ENCODE data around the gene SPIN2B. TPM values are rescaled to one million over a fixed set of nuclear protein-coding genes. Genes with fewer than 3 reads are reported as not detected.
"Not testable (repeated sequence)": the region's sequence is repeated elsewhere in the genome, so short reads cannot be mapped to it uniquely, and the experiment has no call there.

Gene SPIN2B
- total RNA-seq, 1 donor = 7.8 TPM

DNA sequence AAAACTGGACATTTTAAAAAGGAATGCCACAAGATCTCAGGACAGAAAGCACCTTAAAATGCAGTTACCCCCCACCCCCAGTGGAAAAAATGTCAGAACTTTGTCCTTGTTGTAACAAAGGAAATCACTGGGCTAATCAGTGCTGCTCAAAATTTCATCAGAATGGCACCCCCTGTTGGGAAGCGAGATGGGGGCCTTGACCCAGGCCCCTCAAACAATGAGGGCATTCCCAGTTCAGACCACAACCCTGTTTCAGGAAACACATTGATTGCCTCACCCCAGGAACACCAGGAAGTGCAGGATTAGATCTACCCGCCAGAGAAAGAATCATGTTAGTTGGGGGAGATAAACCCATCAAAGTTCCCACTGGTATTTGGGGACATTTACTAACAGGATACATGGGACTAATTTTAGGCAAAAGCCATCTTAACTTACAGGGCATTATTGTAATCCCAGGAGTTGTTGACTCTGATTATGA lies 16.4 kb downstream of the SPIN2B start:
- TF ChIP-seq, protein P1, sequence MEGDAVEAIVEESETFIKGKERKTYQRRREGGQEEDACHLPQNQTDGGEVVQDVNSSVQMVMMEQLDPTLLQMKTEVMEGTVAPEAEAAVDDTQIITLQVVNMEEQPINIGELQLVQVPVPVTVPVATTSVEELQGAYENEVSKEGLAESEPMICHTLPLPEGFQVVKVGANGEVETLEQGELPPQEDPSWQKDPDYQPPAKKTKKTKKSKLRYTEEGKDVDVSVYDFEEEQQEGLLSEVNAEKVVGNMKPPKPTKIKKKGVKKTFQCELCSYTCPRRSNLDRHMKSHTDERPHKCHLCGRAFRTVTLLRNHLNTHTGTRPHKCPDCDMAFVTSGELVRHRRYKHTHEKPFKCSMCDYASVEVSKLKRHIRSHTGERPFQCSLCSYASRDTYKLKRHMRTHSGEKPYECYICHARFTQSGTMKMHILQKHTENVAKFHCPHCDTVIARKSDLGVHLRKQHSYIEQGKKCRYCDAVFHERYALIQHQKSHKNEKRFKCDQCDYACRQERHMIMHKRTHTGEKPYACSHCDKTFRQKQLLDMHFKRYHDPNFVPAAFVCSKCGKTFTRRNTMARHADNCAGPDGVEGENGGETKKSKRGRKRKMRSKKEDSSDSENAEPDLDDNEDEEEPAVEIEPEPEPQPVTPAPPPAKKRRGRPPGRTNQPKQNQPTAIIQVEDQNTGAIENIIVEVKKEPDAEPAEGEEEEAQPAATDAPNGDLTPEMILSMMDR (IDR thresholded peaks at IDR 0.05; ENCODE audit: insufficient read depth, low read depth, low read length) = no peak
- no peak for DNase-seq (ENCODE audit: low read depth)
- no peak overlapping the region for H3K4me3 ChIP-seq (ENCODE audit: low read depth, low read length)

DNA sequence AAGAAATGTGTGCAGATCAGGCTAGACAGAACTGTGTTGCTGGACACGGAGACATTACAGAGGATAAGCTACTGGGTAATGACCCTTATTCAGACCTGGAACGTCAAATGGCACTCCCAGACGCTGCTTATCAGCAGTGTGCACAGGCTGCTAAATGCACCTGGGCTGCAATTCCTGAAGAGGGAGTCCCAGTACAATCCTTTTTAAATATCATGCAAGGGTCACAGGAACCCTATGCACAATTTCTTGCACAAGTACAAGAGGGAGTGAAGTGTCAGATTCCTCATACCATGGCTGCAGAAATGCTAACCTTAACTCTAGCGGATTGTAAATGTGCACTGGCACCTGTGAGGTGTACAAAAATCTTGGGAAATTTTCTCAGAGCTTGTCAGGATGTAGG lies 16.9 kb downstream of the SPIN2B start:
- TF ChIP-seq, protein P1 (IDR thresholded peaks at IDR 0.05; ENCODE audit: insufficient read depth, low read depth, low read length) = no peak

DNA sequence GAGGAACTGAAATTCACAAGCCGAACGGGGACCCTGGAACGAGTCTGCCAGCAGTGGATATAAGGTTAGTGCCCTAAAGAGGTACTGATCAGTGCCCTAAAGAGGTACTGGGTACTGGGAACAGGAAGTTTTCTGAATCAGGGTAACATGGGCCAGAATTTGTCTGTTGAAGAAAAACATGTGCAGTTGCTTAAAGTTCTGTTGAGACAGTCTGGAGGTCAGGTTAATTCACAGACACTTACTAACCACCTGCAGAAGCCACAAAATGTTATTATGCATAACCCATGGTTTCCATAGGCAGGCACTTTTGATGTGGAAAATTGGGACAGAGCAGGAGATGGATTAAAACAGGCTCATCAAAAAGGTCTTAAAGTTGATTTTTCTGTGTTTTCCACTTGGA lies 17.9 kb downstream of the SPIN2B start:
- TF ChIP-seq, protein P1 (IDR thresholded peaks at IDR 0.05; ENCODE audit: insufficient read depth, low read depth, low read length) = no peak
- no peak overlapping the region for H3K4me3 ChIP-seq (ENCODE audit: low read depth, low read length)
- no peak for DNase-seq (ENCODE audit: low read depth)

More for the DNA sequence above, 16.9 kb downstream of the SPIN2B start:
- DNase-seq (ENCODE audit: low read depth) = no peak
- no peak overlapping the region for H3K4me3 ChIP-seq (ENCODE audit: low read depth, low read length)

DNA sequence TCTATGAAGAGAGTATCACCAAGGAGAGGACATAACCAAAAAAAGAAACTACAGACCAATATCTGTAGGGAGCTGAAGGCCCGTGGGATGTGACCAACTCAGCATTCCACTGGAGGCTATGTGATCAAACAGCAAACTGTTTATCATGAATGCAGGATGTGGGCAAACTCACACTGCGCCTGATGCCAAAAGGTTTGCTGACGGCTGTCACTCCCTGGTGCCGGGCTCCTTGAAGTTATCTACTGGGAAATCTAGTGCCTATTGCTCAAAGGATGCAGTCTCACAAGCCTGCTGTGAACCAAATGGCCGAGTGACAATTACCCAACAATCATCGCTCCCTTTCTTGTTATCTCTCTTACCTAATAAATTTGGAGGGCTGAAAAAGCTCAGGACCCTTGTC lies 18.4 kb downstream of the SPIN2B start:
- not testable (repeated sequence) for H3K4me3 ChIP-seq (ENCODE audit: low read depth, low read length); DNase-seq (ENCODE audit: low read depth)

DNA sequence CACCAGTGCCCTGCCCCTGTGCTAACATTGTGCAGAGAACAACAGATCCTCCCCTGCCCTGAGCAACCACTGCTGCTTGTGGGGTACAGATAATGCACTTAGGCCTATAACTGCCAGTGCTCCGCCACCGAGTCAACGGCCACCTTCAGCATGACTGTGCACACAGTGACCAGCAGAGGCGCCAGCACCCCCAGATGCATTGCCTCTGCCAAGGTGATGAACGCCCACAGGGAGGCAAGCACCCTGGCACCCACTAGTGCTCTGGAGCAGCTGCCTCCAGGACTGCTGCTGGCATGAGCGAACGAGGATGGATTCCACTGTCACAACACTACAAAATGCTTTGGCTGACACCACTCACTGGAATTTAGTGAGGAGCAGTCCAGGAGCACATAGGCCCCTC lies 38.2 kb downstream of the SPIN2B start:
- H3K4me3 ChIP-seq (ENCODE audit: low read depth, low read length) = no peak overlapping the region

DNA sequence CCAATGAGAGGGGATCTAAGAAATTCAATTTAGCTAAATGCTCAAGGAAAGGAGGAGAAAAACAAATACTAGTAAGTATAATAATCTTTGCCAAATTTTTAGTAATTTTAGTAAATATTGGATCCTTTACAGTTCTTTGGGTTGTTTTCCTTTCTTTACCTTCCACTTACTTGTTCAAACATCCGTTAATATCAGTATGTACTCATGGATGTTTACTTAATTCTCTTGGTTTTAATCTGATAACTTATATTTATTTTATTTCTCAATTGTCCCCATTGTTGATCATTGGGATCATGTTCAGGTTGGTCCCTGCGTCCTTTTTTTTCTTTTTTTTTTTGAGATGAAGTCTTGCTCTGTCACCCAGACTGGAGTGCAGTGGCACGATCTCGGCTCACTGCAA lies 46.9 kb downstream of the SPIN2B start:
- DNase-seq (ENCODE audit: low read depth) = no peak
- TF ChIP-seq, protein P1 (IDR thresholded peaks at IDR 0.05; ENCODE audit: insufficient read depth, low read depth, low read length) = no peak
- no peak overlapping the region for H3K4me3 ChIP-seq (ENCODE audit: low read depth, low read length)

More for the DNA sequence above, 38.2 kb downstream of the SPIN2B start:
- TF ChIP-seq, protein P1 (IDR thresholded peaks at IDR 0.05; ENCODE audit: insufficient read depth, low read depth, low read length) = no peak
- DNase-seq (ENCODE audit: low read depth) = no peak

DNA sequence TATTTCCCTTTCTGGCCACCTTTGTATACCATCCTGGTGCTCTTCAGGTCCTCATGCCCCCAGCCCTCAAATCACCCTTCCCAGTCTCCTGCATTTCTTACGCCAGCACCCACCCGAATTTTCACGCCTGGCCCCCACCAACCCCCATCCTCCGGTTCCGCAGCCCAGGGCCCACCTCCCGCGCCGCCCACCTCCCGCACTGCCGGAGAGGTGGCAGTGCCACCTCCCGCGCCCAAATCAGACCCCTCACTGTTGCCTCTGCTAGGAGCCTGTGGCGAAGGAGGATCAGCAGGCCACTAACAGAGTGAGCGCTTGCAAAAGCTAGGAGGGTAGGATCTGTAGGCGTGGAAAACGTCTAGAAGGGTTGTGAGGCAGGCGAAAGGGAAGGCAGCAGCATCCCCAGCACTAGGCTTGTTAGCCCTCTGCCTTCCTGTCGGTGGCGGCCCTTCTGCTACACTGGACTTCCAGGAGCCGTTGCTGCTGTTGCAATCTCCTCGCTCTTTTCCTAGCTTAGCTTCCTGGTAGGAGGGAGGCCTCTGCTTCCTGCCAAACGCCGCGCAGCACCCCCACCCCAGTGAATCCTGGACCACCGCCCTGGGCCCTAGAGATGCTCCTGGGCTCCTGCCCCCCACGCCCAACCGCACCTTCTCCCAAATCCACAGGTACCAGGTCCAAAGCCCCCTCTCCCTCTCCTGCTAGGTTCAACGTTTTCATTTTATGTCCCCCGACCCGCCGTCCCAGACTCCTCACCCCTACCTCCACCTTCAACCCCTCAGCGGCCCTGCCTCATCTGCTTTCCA lies 51.0 kb downstream of the SPIN2B start:
- H3K4me3 ChIP-seq (ENCODE audit: low read depth, low read length) = no peak overlapping the region
- TF ChIP-seq, protein P1 (IDR thresholded peaks at IDR 0.05; ENCODE audit: insufficient read depth, low read depth, low read length) = no peak
- no peak for DNase-seq (ENCODE audit: low read depth)

Other genes with a start within 250 kb of the SPIN2B start
- 5.5 and 7.8 TPM in 2 replicates for gene SPIN3, start 126.0 kb downstream of the SPIN2B start, total RNA-seq
- gene SPIN2A, start 15.8 kb upstream of the SPIN2B start, total RNA-seq = 1.3 and 1.7 TPM in 2 replicates
- gene FAAH2, start 165.2 kb upstream of the SPIN2B start, total RNA-seq = 0.86 TPM in 1 of 2 replicates, not detected in the other